ENCODE data around the gene DSCAM. TPM values are rescaled to one million over a fixed set of nuclear protein-coding genes. Genes with fewer than 3 reads are reported as not detected.

DSCAM gene
- total RNA-seq, 1 experiment from 2014 or later: 0.66 TPM

DNA sequence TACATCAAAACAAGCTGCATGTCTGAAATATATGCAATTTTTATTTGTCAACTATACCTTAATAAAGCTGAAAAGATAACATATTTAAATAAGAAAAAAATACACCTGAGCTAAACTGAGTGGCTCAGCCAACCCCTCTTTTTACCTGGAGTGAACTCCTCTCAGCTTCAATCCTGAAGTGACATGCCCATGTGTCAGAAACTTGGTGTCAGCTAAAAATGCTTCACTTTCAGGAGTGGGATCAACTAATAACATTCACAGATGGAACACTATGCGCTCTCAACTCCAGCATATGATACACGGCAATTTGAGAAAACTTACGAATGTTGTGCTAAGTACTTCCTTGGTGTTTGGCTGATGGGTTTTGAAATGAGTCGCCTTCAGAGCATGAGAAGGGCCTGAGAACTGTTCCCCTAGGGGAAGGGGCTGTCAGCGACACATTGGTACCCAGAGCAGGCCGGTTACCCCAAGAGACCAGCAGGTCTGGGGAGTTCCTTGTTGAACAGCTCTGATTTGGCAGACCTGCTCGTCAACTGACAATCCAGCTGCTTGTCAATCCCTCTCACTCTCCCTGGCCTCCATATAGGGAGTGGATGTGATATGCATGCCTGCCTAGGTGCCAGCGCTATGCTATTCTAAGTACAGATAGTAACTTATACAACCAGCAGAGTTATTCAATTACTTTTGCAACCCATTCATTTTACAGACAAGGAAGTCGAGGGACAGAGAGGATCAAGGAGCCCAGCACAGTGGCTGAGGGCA is 712.0 kb downstream of the DSCAM start:
- Histone ChIP-seq H3K4me3 (ENCODE audit: insufficient read depth, low read depth, low read length) (no peak overlapping the region), H3K27me3 (ENCODE audit: control insufficient read depth, insufficient read depth, low read length) (no peaks in the 10 kb centered on the region), H3K36me3 (replicated peaks; ENCODE audit: control insufficient read depth, insufficient read depth, low read length) (no peaks in the 10 kb centered on the region)
- no peak for DNase-seq

DNA sequence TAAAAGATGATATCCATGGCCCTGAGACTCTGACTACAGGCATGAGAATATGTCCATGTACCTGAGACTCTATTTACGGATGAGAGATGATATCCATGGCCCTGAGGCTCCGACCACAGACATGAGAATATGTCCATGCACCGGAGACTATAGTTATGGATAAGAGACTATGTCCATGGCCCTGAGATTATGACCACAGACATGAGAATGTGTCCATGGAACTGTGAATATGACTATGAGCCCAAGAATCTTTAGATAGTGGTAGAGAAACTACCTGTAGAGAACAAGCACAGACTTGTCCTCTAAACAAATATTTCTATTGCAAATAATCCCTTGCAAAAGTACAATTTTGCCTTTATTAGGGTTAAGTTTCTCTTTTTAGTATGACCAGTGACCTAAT is 716.5 kb downstream of the DSCAM start:
- no peak for DNase-seq
- Histone ChIP-seq H3K27me3 (ENCODE audit: control insufficient read depth, insufficient read depth, low read length) (no peaks in the 10 kb centered on the region), H3K4me3 (ENCODE audit: insufficient read depth, low read depth, low read length) (no peak overlapping the region), H3K36me3 (replicated peaks; ENCODE audit: control insufficient read depth, insufficient read depth, low read length) (no peaks in the 10 kb centered on the region)

DNA sequence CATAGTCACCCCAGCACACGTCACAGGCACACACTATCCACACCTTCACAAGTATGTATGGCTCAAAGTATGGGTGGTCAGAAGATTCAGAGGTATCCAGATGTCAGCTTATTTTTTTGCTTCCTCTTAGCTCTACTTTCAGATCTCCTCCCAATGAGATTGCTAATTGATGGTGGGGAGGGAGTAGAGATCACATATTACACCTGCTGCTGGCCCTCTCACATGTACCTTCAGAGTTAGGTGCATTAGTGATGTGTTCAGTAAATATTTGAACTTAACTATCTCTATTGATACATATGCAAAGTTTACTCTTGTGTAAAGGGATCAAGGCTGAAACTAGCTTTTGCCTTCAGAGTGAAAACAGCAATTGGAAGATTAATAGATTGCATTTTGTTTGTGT is 717.1 kb downstream of the DSCAM start:
- Histone ChIP-seq H3K27me3 (ENCODE audit: control insufficient read depth, insufficient read depth, low read length) (no peaks in the 10 kb centered on the region), H3K4me3 (ENCODE audit: insufficient read depth, low read depth, low read length) (no peak overlapping the region), H3K36me3 (replicated peaks; ENCODE audit: control insufficient read depth, insufficient read depth, low read length) (no peaks in the 10 kb centered on the region)
- DNase-seq: no peak

DNA sequence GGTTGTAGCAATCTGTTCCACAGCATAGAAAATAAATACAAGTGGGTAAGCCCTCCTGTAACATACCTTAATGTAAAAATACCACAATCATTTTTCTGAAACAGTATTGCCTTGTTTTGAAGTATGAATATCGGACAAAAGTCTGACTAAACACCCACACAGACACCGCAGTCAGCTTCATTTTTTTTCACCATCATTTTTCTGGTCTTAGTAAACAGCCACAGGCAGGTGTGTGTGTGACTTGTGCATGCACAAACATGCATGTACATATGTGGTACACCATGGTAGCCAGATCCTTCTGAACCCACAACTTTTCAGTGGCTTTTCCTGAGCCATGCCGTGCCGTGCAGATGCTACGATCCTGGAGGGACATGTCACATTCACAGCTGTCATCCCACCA is 718.1 kb downstream of the DSCAM start:
- no peaks in the 10 kb centered on the region for H3K36me3 ChIP-seq (replicated peaks; ENCODE audit: control insufficient read depth, insufficient read depth, low read length)
- no peak overlapping the region for H3K4me3 ChIP-seq (ENCODE audit: insufficient read depth, low read depth, low read length)
- no peaks in the 10 kb centered on the region for H3K27me3 ChIP-seq (ENCODE audit: control insufficient read depth, insufficient read depth, low read length)
- no peak for DNase-seq

DNA sequence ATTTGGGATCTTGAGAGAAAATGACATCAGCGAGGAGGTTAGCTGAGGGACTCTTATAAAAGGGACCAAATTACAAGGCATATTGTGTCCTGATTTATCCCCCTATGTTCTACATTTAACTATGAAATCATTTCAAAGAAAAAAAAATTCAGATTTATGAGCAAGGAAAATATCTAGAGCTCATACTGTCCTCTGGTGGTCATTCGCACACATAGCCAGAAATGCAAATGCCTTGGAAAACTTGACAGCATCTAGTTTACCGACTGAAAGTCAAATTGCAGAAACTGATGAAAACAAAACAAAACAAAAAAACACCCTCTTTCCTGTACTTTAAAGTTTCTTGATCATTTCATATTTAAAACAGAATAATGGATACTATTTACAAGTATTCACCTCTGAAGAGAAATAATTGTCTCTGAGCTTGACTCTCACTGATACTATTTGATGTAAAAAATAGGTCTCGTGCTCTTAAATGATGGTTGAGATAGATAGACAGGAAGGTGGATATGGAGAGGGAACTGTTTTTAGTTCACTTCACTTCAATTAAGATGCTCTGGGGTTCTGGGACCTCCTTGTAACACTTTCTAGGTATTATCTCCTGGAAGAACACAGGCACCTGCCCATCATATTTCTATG is 725.9 kb downstream of the DSCAM start:
- no peaks in the 10 kb centered on the region for H3K36me3 ChIP-seq (replicated peaks; ENCODE audit: control insufficient read depth, insufficient read depth, low read length)
- no peak overlapping the region for H3K4me3 ChIP-seq (ENCODE audit: insufficient read depth, low read depth, low read length)
- peak; percentile 39 for DNase-seq
- H3K27me3 ChIP-seq (ENCODE audit: control insufficient read depth, insufficient read depth, low read length): no peaks in the 10 kb centered on the region

DNA sequence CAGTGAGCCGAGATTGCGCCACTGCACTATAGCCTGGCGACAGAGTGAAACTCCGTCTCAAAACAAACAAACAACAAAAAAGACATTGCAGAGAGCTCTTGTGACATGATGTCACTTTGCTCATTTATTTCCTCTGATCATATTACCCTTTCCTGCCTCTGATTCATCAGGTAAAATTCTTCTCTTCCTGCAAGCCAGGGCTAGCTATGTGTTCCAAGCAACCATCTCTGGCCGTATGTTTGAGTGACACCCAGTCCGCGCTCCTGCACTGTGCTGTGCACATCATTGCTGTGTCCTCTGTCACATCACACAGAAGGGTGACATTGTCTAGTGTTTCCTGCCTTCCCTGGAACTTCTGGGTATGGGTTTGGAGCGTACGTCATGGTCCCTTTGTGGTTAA is 728.4 kb downstream of the DSCAM start:
- Histone ChIP-seq H3K27me3 (ENCODE audit: control insufficient read depth, insufficient read depth, low read length) (no peaks in the 10 kb centered on the region), H3K4me3 (ENCODE audit: insufficient read depth, low read depth, low read length) (no peak overlapping the region), H3K36me3 (replicated peaks; ENCODE audit: control insufficient read depth, insufficient read depth, low read length) (no peaks in the 10 kb centered on the region)
- DNase-seq: no peak

DNA sequence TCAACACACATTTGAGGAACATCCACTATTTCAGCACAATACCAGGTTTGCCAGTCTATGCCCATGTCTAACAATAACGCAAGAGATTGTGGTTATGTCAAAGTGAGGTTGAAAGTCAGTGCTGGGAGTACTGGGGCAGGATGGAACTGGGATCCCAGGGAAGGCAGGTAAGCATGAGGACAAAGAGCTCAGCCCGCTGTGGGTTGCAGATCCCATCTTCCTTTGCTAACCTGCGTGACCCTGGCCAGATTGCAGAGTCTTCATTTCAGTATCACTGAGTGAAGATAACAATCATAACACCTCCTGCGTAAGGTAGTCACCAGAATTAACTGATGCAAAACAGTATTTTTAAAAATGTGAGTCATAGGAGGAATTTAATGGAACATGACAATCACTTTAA is 729.7 kb downstream of the DSCAM start:
- DNase-seq: no peak
- H3K4me3 ChIP-seq (ENCODE audit: insufficient read depth, low read depth, low read length): no peak overlapping the region
- H3K36me3 ChIP-seq (replicated peaks; ENCODE audit: control insufficient read depth, insufficient read depth, low read length): no peaks in the 10 kb centered on the region

DNA sequence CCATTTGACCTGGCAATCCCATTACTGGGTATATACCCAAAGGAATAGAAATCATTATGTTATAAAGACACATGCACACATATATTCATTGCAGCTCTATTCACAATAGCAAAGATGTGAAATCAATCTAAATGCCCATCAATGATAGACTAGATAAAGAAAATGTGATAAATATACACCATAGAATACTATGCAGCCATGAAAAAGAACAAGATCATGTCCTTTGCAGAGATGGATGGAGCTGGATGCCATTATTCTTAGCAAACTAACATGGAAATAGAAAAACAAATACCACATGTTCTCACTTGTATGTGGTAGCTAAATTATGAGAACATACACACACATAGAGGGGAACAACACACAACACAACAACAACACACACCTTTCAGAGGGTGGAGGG is 731.2 kb downstream of the DSCAM start:
- Histone ChIP-seq H3K4me3 (ENCODE audit: insufficient read depth, low read depth, low read length) (no peak overlapping the region), H3K36me3 (replicated peaks; ENCODE audit: control insufficient read depth, insufficient read depth, low read length) (no peaks in the 10 kb centered on the region), H3K27me3 (ENCODE audit: control insufficient read depth, insufficient read depth, low read length) (no peaks in the 10 kb centered on the region)
- no peak for DNase-seq

More for the DNA sequence above, 729.7 kb downstream of the DSCAM start:
- no peaks in the 10 kb centered on the region for H3K27me3 ChIP-seq (ENCODE audit: control insufficient read depth, insufficient read depth, low read length)

DNA sequence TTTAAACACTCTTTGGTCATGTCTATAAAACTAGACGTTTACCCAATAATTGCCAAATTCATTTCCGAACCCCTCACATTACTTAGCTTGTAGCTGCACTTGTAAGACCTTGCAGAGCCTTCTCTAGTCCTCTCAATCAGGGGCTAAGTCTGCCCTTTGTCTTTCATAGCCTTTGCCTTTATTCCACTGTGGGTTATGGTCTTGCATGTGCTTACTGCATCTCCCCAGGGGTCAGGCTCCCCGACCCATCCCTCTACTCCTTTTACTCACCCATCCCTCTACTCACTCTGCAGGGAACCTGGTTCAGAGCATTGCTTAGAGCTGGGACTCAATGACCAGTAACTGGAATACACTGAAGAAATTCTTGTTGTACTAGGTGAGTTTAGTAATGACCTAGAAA is 744.3 kb downstream of the DSCAM start:
- Histone ChIP-seq H3K4me3 (ENCODE audit: insufficient read depth, low read depth, low read length) (no peak overlapping the region), H3K27me3 (ENCODE audit: control insufficient read depth, insufficient read depth, low read length) (no peaks in the 10 kb centered on the region), H3K36me3 (replicated peaks; ENCODE audit: control insufficient read depth, insufficient read depth, low read length) (no peaks in the 10 kb centered on the region)
- peak; percentile 48 for DNase-seq

DNA sequence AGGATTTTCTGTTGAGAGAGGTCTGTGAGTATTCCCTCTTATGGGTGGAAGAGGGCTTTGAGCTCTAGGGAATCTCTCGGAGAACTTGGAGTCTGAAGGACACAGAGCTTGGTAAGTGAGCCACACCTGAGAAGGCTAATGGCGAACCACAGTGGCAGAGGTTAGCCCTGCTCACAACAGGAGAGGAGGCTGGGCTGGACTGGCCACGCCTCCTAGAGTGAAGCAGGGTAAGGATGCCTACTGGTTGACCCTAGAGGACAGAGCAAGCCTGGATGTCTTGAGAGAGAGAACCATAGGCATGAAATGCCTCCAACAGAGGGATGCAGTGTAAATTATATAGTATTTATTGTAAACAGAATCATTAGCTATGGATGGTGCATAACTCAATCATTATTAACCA is 747.1 kb downstream of the DSCAM start:
- Histone ChIP-seq H3K4me3 (ENCODE audit: insufficient read depth, low read depth, low read length) (no peak overlapping the region), H3K27me3 (ENCODE audit: control insufficient read depth, insufficient read depth, low read length) (no peaks in the 10 kb centered on the region), H3K36me3 (replicated peaks; ENCODE audit: control insufficient read depth, insufficient read depth, low read length) (no peaks in the 10 kb centered on the region)
- DNase-seq: peak; percentile 33

DNA sequence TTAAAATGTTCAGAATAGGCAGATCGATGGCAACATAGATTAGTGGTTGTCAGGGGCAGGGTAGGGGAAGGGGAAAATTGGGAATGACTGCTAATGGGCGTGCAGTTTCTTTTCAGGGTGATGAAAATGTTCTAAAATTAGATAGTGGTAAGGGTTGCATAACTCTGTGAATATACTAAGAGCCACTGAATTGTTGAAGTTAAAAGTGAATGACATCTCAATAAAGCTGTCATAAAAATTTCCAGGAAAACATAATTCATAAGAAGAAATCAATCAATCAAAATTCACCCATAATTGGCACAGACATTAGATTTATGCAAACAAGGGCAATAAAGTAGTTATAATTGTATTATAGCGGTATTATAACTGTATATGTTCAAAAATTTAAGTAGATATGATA is 751.5 kb downstream of the DSCAM start:
- no peak for DNase-seq
- Histone ChIP-seq H3K27me3 (ENCODE audit: control insufficient read depth, insufficient read depth, low read length) (no peaks in the 10 kb centered on the region), H3K4me3 (ENCODE audit: insufficient read depth, low read depth, low read length) (no peak overlapping the region), H3K36me3 (replicated peaks; ENCODE audit: control insufficient read depth, insufficient read depth, low read length) (no peaks in the 10 kb centered on the region)

DNA sequence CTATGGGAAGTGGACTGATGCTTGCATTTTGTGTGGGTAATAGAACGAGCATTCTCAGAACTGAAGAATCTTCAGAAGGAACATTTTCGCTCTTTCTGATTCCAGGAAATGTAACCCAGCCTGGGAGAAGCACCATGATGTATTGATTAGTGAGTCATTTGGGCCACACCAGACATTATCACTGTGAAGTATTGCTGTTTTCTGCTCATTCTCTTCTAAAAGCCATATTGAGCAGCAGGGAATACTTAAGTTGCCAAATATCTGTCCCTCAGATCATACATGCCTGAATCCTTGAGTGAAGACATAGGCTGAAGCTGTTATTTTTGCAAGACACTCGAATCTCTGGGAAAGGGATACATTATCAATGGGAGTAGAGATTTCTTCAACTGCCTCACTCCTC is 766.6 kb downstream of the DSCAM start:
- Histone ChIP-seq H3K4me3 (ENCODE audit: insufficient read depth, low read depth, low read length) (no peak overlapping the region), H3K36me3 (replicated peaks; ENCODE audit: control insufficient read depth, insufficient read depth, low read length) (no peaks in the 10 kb centered on the region), H3K27me3 (ENCODE audit: control insufficient read depth, insufficient read depth, low read length) (no peaks in the 10 kb centered on the region)
- no peak for DNase-seq

DNA sequence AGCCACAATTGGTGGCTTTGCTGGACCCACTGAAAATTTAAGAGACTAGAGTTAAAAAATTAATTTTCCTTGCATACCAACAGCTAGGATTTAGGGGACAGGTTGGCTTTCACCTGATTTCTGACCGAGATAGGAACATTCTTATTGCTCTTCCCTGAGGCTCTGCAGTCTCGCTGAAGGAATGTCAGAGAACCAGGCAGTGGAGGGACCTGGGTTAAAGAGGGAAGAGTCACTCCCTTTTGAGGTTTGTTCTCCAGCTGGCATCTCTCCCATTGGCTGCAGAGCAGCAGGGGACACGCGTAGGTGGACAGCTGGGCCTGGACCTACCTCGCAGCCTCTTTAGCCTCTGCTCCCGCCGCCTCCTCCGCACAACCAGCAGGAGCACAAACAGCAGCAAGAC is 772.2 kb downstream of the DSCAM start:
- no peaks in the 10 kb centered on the region for H3K27me3 ChIP-seq (ENCODE audit: control insufficient read depth, insufficient read depth, low read length)
- no peak for DNase-seq
- no peaks in the 10 kb centered on the region for H3K36me3 ChIP-seq (replicated peaks; ENCODE audit: control insufficient read depth, insufficient read depth, low read length)
- H3K4me3 ChIP-seq (ENCODE audit: insufficient read depth, low read depth, low read length): no peak overlapping the region

DNA sequence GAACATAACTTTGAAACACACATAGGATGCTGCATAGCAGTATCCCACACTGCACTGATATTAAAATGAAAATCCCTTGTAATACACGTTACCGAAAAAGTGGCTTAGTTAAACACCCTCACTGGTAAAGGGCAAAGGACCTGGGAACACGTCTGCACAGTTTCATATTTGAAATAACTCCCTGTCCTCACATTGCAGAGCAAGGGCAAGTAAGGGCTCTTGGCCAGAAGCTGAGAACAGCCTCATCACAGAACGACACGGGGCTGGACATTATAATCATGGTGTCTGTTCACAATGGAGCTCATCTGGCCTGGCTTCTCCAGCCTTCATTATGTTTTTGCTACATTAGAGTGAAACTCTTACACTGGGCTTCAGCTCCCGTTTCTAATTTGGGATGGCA is 772.8 kb downstream of the DSCAM start:
- Histone ChIP-seq H3K36me3 (replicated peaks; ENCODE audit: control insufficient read depth, insufficient read depth, low read length) (no peaks in the 10 kb centered on the region), H3K4me3 (ENCODE audit: insufficient read depth, low read depth, low read length) (no peak overlapping the region), H3K27me3 (ENCODE audit: control insufficient read depth, insufficient read depth, low read length) (no peaks in the 10 kb centered on the region)
- DNase-seq: no peak

DNA sequence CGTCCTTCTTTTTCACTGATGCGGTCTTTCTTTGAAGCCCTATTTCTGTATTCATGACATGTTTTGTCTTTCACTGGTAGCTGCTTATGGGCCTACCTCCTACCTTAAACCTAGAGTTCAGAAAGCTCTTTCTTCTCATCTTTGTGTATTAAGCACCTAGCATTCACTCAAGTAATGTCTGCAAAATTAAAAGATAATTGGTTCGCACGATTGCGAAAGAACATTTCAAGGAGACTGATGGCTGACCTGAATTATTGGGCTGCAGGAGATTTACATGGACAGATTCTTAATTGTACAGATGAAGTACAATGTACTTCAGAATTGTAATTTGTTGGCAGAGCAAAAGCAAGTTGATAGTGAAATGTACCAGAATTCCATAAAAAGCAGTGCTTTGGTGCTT is 773.3 kb downstream of the DSCAM start:
- Histone ChIP-seq H3K36me3 (replicated peaks; ENCODE audit: control insufficient read depth, insufficient read depth, low read length) (no peaks in the 10 kb centered on the region), H3K4me3 (ENCODE audit: insufficient read depth, low read depth, low read length) (no peak overlapping the region), H3K27me3 (ENCODE audit: control insufficient read depth, insufficient read depth, low read length) (no peaks in the 10 kb centered on the region)
- DNase-seq: no peak
